NCI-H2227 (cell line): ENCODE results near the gene MYORG.

Source experiments
- DNase-seq: peaks from one replicate; lab custom pipeline; 2025; ENCODE audit not compliant: unreplicated experiment; lab: John Stamatoyannopoulos, UW

Gene MYORG

DNA sequence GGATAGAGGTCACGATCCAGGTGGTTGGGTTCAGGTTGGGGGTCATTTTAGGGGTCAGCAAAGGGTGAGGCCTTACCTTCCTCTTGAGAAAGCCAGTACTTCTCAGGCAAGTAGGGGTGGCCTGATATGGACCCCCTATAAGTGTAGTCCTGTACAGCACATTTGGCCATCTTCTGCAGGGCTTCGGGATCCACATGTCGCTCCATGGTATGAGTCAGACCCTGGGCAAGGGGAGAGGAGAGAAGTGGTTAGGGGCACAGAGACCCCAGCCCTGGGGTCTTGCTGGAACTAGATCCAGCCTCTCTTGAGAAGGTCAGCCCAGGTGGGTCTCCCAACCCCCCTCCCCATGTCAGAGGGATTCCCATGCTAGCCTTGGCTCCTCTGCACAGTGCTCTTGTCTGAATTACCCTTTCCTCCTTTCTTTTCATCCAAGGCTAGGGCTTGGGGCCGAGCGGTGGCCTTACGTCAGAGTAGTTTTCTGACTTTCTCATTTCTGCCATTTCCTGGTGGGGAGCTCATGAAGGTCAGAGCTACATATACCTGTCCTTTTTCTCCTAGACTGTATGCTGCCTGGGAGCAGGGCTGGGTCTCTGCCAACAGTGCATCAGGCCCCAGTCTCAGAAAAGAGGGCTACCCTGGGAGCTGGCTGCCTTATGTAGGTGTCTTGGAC is 9.0 kb upstream of the MYORG start:
- no peak for DNase-seq

DNA sequence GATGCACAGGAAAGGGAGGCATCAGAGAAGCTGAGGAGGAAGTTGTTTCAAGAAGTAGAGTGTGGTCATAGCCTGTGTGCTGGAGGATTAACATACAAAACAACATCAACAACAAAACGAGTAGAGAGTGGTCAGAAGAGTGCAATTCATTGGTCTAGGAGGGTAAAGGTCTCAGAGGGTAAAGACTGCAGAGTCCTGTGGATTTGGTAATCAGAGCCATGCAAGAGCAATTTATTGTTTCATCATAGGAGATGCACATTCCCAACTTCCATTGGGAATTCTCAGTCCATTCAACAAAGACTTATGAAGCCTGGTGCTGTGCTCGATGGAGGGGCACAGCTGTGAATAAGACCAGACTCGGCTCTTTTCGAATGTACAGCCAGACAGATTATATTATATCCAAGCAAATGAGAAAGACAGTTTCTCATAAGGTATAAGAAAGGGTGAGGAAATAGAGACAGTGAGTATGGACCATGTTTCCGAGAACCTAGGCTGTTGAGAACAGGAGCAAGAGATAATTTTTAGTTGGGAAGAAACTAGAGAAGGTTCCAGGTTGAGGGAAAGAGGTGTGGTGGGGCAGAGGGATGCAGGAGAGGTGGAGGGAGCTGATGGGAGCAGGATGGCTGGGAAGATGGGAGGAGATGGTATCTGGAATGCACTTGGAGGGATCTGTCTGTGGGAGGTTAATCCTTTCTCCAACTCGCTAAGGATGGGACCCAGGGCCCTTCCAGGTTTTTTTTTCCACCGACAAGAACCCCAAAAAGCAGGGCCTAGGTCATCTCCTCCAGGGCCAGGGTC is 7.9 kb upstream of the MYORG start:
- DNase-seq: no peak

DNA sequence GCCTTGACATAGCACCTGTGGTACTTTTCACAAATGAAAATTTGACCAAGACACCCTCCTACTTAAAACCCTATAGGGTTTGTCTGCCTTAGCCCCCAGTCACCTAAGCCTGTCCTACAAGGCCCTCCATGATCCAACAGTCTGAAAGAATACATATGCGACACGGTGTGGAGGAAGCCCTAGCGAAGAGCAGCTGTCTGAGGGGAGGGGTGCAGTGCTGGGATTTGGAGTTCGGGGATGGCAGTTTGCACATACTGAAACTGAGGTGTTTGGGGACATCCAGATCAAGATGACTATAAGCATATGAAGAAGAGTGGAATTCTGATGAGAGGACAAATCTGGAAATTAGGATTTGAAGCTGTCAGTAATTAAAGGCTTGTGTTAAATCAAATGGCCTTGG is 7.2 kb upstream of the MYORG start:
- DNase-seq: no peak

DNA sequence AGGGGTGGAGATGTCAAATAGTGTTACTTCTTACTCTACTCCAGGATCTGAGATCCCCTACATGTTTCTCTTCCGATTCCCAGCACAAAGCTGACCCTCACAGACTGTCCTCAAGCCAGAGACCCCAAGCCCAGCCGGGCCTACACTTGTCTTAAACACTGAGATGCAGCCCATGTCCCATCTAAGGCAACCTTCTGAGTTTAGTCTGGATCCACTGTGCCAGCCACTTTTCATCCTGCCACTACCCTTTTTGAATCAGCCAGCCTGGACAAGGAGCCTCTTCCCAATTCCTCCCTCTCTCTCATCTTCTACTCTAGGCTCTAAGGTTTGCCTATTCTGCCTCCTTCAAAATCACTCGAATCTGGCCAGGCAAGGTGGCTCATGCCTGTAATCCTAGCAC is 6.2 kb upstream of the MYORG start:
- DNase-seq: no peak

DNA sequence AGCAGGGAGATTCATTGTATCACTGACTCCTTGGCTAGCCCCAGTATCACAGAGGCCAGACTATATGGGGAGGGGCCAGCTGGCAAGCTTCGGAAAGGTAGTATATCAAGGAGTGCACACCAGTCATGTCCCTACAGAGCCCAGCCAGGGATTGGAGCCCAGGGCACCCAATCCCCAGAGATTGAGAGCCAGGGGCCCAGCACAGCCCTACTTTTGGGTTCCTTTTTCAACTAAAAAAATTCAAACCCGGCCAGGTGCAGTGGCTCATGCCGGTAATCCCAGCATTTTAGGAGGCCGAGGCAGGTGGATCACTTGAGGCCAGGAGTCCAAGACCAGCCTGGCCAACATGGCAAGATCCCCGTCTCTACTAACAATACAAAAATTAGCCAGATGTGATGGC is 5.4 kb upstream of the MYORG start:
- no peak for DNase-seq

DNA sequence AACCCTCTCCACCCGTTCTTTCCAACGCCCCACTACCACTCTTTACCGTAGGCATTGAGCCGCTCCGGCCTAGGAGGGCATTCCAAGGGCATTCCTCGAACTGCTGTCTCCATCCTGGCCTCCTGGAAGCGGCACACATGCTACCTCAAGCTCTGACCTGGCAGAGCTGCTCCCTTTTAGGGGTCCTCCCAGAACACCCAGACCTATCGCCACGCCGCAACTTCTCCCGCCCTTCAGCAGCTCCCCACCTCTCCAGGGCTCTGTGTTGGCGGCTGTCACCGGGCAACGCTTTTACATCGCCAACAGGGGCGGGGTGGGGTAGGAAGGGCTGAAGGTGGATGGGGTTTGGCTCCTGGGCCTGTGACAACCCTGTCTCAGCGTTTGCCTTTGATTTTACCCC is 4.6 kb upstream of the MYORG start:
- peak; percentile 53 for DNase-seq

DNA sequence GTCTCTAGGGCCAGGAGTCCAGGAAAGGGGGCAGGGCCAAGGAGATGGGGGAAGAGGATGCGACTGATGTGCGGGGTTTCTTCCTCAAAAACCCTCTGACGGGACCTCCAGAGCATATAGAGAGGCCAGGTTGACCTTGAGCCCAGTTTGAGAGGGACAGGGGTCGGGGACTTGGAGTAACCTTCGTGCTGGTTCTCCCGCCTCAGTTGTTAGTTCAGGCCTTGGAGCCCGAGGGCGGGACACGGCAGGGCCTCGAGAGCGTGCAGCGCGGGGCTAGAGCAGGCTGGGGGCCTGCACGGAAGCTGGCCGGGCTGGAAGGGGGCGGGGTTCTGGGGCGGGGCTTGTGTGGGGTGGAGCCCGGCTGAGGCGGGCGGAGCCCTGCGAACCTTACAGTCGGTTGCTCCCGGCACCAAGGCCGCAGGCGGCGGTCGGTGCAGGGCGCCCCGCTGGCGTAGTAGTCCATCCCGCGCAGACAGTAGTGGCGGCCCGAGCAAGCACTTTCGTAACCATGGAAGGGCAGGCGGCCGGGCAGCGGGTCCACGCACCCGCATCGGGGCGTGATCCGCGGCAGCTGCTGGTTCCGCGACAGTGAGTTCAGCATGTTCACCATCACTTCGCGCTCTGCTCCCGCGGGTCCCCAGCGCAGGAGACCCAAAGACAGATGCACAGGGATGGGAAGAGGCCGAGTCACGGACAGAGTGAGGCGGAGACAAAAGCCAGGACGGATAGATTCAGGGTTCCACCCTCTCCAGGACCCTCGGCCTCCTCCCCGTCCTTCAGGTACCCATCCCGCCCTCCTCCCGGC is 4.0 kb upstream of the MYORG start:
- DNase-seq: peak; percentile 73

DNA sequence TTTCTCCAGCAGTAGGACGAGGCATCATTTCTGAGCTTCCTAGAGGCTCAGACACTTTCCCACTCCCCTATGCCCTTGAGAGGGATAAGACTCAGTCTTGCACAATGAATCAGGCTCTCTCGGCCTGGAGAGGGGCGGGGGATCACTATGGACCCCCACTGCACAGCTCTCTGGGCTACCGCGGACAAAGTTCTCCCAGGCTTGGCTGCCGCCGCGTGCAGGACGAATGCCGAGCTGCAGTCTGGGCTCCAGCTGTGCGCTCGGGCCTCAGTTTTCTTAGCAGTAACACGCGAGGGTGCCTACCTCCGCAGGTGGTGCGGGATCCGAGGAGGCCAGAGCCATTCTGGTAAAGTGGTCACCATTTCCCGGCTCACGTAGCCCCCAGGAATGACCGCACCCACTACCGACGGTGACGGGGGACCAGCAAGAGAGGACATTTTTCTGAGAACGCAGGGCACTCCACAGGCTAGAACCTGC is 3.4 kb upstream of the MYORG start:
- DNase-seq: no peak

DNA sequence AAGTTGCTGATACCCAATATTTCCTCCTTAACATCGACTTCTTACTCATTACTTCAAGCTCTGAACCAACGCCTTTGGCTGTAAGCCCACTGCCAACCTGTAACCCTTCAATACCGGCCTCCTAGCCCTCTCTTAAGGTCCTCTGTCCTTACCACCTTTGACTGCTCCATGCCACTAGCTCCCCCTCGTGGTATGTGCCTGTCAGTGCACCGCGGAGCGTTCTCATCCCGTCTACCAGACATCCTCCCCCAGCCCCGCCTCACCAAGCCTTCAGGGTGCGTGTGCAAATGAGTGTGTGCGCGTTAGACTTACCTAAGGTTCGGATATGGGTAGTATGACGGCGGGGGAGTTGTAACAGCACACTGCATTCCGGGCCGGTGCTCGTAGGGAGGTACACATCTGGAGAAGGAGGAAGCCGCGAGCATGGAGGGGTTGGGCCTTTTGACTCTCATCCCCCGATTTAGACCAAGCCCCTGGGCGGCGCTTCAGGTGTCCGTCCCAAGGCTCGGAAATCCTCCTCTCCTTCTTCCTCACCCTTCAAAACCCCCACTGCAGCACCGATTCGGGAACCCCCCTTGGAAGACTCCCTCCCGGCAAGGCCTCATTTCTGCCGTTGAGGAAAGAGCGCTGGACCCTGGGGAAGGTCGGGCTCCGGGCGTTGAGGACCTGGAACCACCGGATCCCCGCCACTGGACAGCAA is 2.8 kb upstream of the MYORG start:
- peak; percentile 82 for DNase-seq

DNA sequence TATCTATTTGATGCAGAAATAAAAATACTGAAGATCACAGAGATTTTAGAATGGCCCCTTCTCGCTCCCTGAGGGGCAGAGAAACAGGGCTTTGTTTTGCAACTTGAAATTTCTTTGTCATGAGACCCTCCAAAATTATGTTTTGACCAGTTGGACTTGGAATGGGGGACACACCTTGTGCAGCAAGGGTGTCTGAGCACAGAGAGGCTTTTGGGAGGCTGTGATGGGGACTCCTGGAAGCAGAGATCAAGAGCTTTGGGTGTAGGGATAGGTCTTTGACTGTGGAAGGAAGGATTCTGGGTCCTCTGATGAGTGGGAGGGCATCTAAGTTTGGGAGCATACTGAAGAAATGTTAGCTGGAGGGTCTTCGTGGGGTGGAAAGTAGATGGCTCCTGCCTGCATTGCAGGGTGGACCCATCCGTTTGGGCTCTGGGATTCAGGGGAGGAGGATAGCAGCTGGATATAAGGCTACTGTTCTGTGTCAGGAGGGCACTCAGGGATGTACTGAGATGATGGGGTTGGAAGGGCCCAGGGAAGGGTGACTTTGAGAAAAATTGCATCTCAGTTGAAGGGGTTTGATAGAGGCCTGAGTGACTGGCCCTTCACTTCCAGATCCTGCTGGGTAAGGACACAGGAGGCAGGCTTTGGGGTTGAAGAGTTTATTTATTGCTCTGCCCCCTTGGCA is 1.8 kb upstream of the MYORG start:
- DNase-seq: no peak

DNA sequence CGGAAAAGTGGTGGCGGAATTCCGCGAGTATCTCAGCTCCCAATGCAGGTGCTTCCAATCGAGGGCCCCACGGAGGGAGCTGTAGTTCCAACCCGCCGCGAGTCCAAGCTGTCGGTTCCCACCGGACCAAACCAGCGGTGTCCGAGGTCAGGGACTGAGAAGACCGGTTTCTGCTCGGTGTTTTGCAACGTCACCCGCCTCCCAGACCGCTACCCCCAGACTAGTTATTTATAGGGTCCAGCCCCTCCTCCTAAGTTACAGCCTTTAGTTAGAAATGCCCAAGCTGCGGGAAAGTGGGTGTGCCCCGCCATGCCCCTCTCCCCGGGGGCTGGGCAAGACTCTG is 677 bp upstream of the MYORG start:
- DNase-seq: peak; percentile 60

DNA sequence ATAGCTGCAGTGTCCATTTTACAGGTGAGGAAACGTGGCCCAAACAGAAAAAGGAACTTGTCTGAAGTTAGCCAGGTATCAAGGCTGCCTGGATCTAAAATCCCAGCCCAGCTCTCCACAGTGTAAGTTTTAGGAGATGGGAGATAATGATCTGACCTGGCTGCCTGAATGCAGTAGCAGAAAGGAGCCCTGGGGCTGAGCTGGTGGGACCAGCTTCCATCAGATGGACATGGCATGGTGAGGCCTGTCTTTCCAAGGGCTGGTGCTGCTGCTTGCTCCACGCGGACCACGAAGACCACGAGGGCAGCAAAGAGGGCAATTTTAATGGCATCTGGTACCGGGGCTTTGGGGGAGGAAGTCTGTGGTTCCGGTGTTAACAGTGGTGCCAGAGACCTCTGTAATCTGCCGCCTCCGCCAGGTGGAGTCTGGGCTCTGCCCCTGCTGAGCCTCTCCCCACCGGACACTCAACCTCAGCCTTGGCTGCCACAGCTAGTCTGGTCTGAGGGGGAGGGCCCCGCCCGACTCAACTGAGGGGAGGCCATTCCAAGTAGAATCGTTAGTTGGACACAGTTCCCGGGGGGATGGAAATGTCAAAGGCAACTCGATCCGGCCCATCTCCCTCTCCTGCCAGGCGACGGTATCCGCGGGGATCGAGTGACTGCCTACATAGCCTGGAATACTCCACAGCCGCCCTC is 650 bp downstream of the MYORG start:
- peak; percentile 31 for DNase-seq

DNA sequence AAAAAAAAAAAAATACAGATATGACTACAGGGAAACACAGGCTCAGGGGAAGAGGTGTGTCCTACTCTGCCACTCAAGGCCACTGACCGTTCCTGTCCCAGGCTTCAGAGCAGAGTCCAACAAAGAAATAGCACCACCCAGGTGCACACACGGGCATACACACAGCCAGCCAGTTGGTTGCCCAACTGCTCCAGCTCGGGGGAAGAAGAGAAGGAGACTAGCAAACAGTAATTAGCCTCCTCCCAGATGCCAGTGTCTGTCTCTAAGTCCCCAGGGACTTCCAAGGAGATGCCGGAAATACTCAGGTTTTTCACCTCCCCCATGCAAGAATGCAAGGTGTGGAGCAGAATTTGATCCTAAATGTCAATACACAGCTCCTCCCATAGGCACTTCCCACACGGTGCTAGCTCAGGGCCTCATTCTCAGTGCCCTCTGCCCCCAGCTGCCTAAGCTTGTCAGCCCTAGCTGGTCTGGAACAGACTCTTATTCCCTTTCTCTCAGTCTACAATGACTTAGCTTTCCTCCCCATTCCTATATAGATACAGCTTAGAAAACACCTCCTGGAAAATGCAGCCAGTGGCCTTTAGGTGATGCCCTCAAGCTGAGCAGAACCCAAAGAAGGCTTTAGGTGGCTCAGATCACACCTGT is 1.7 kb downstream of the MYORG start:
- no peak for DNase-seq

DNA sequence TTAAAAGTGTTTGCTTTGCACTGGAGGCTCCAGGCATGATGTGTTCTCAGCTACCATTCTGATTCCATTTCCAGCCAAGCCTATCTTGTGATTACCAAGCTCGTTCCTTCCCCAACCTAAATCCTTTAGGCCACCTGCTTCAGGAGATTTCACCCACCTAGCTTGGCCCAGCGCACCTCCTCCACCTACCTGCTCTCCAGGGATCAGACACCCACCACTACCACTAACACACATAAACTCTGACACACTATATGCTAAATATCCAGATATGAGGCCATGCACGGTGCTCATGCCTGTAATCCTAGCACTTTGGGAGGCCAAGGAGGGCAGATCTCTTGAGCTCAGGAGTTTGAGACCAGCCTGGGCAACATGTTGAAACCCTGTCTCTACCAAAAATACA is 2.4 kb downstream of the MYORG start:
- no peak for DNase-seq

DNA sequence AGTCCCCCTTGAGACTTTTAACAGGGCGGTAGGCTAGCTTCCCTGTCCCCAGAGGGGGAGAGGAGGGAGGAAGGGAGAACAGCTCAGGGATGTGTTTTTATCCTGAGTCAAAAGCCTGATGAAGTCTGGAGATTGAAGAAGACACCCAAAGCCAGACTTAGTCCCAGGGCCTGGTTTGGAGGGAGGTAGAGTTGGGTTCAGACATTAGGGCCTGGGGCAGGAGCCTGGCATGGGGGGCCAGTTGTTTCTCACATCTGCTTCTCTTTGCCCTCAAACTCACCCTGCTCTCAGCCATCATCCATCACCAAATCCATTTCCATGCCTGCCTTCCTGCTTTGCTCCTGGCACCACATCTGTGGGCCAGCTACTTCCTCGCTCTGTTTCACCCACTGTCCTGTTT is 2.9 kb downstream of the MYORG start:
- no peak for DNase-seq

DNA sequence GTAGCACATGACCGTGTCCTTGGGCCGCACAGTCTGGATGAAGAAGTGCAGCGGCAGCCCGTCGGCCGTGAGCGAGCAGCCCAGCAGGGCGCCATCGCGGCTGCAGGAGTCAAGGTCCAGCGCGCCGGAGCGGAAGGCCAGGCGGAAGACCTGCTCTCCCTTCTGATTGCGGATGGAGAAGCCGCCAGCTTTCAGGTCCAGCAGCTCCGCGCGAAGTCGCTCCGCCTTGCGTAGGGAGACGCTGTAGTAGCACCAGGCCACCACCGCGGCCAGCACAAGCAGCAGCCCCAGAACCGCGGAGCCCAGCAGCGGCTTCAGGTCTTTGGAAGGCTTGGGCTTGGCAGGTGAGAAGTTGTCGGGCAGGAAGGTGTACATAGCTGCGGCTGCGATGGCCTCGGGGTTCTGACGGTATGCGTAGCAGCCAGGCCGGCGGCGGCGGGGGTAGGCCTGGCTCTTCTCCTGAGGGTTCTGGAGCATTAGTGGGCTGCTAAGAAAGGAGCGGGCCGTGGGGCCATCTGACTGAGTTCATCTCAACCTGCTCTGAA is 4.2 kb downstream of the MYORG start:
- no peak for DNase-seq

DNA sequence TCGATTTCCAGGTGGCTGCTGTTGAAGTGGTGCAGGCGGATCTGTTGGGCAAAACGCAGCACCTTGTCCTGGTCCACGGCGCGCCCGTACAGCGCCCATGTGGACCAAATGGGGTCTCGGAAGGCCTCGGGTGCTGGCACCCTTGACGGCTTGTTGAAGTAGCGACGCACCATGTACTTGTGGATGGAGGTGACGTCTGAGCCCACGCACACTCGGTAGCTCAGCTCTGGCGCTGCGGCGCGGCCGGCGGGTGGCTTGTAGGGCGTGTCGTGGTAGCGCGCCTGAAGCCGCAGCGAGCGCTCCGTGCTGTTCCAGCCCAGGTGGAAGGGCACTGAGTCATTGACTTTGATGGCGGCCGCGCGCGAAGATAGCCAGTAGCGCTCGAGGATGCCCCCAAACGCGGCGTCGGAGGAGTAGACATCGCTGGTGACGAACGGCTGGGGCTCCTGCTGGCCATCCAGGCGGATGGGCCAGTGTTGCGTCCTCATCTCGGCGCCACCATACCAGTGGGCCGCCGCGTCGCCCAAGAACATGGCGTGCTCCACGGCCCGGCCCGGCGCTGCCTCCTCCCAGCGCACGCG is 4.7 kb downstream of the MYORG start:
- no peak for DNase-seq

DNA sequence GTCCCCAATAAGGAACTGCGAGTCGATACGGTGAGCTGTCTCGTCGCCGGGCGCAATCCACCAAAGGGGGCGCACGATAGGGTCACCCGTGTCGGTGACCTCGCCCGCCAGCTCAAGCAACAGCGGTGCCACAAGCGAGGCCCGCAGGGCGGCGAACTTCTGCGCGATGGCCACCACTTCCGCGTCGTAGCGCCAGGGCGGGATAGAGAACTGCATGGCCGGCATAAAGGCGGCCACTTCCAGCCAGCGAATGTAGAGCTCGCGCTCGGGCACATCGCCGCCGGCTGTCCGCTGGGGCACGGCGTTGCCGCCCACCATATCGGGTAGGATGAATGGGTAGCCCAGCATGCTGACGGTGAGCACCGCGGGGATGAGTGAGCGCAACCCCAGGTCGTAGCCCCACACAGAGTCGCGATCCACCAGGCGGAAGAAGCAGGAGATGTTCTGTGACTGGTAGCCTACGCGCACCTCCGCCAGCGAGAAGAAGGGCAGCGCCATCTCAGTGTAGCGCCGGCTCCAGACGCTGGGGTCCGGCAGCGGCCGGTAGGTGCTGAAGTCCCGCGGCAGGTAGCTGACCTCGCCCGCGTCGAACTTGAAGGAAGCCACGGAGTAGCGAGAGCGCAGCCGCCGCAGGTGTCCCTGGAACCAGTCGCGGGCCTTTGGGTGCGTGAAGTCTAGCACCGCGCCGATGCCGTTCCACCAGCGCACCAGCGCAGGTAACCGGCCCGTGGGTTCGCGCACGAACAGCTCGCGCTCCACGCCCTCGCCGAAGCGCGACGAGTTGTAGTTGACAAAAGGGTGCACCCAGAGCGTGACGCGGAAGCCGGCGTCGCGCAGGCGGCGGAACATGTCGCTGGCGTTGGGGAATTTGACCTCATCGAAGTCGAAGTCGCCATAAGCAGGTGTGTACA is 5.5 kb downstream of the MYORG start:
- DNase-seq: no peak
